Measurements from ENCODE around the gene KMT2B. TPM values are rescaled to one million over a fixed set of nuclear protein-coding genes. Genes with fewer than 3 reads are reported as not detected.
"Not testable (repeated sequence)": the region's sequence is repeated elsewhere in the genome, so short reads cannot be mapped to it uniquely, and the experiment has no call there.

The KMT2B gene
- total RNA-seq (2014; rRNA removed; shearing (Covaris generic); ENCODE audit: low replicate concordance), result 2.8 and 12.9 TPM in 2 replicates

GRCh38 chr19:35717665-35718344 is at the start of gene KMT2B:
Gene KMT2B, plus strand, starts transcription at chr19:35718003. Its CDS starts 16 bp downstream, at chr19:35718019.
- peak; percentile 99 for DNase-seq (ENCODE audit: low read depth)
- in situ Hi-C loops (cut with HindIII; ENCODE audit: low pct_unique_long_range_greater_than_20kb, low sequenced_read_pairs), result no loop called here

- in situ Hi-C loops (cut with HindIII; ENCODE audit: low pct_unique_long_range_greater_than_20kb, low sequenced_read_pairs), result no loop called here
- no peak for DNase-seq (ENCODE audit: low read depth)
Observed at GRCh38 chr19:35669566-35669965, 48.2 kb upstream of the KMT2B start.

GRCh38 chr19:35669974-35670373 is 47.8 kb upstream of the KMT2B start:
- in situ Hi-C loops (cut with HindIII; ENCODE audit: low pct_unique_long_range_greater_than_20kb, low sequenced_read_pairs), result no loop called here

GRCh38 chr19:35670686-35671085 is 47.1 kb upstream of the KMT2B start:
- in situ Hi-C loops (cut with HindIII; ENCODE audit: low pct_unique_long_range_greater_than_20kb, low sequenced_read_pairs), result no loop called here
- no peak for DNase-seq (ENCODE audit: low read depth)

More at GRCh38 chr19:35669974-35670373, 47.8 kb upstream of the KMT2B start:
- DNase-seq (ENCODE audit: low read depth), result no peak

- no peak for DNase-seq (ENCODE audit: low read depth)
- in situ Hi-C loops (cut with HindIII; ENCODE audit: low pct_unique_long_range_greater_than_20kb, low sequenced_read_pairs), result no loop called here
Observed at GRCh38 chr19:35671818-35672217, 46.0 kb upstream of the KMT2B start.

- in situ Hi-C loops (cut with HindIII; ENCODE audit: low pct_unique_long_range_greater_than_20kb, low sequenced_read_pairs), result no loop called here
- peak; percentile 87 for DNase-seq (ENCODE audit: low read depth)
Observed at GRCh38 chr19:35673121-35673804, 44.5 kb upstream of the KMT2B start.

GRCh38 chr19:35675589-35676140 is 42.1 kb upstream of the KMT2B start:
- DNase-seq (ENCODE audit: low read depth), result no peak
- in situ Hi-C loops (cut with HindIII; ENCODE audit: low pct_unique_long_range_greater_than_20kb, low sequenced_read_pairs), result no loop called here

- DNase-seq (ENCODE audit: low read depth), result peak; percentile 27
- in situ Hi-C loops (cut with HindIII; ENCODE audit: low pct_unique_long_range_greater_than_20kb, low sequenced_read_pairs), result no loop called here
Observed at GRCh38 chr19:35689836-35690235, 28.0 kb upstream of the KMT2B start.

GRCh38 chr19:35691106-35691505 is 26.7 kb upstream of the KMT2B start:
- DNase-seq (ENCODE audit: low read depth); in situ Hi-C loops (cut with HindIII; ENCODE audit: low pct_unique_long_range_greater_than_20kb, low sequenced_read_pairs): not testable (repeated sequence)

- no peak for DNase-seq (ENCODE audit: low read depth)
- in situ Hi-C loops (cut with HindIII; ENCODE audit: low pct_unique_long_range_greater_than_20kb, low sequenced_read_pairs), result no loop called here
Observed at GRCh38 chr19:35692010-35692409, 25.8 kb upstream of the KMT2B start.

- in situ Hi-C loops (cut with HindIII; ENCODE audit: low pct_unique_long_range_greater_than_20kb, low sequenced_read_pairs), result no loop called here
- DNase-seq (ENCODE audit: low read depth), result no peak
Observed at GRCh38 chr19:35693422-35693821, 24.4 kb upstream of the KMT2B start.

- peak; percentile 65 for DNase-seq (ENCODE audit: low read depth)
- in situ Hi-C loops (cut with HindIII; ENCODE audit: low pct_unique_long_range_greater_than_20kb, low sequenced_read_pairs), result no loop called here
Observed at GRCh38 chr19:35693835-35694599, 23.8 kb upstream of the KMT2B start.

- no peak for DNase-seq (ENCODE audit: low read depth)
- in situ Hi-C loops (cut with HindIII; ENCODE audit: low pct_unique_long_range_greater_than_20kb, low sequenced_read_pairs), result no loop called here
Observed at GRCh38 chr19:35695895-35696422, 21.8 kb upstream of the KMT2B start.

GRCh38 chr19:35696835-35697234 is 21.0 kb upstream of the KMT2B start:
- no peak for DNase-seq (ENCODE audit: low read depth)
- in situ Hi-C loops (cut with HindIII; ENCODE audit: low pct_unique_long_range_greater_than_20kb, low sequenced_read_pairs), result no loop called here

- DNase-seq (ENCODE audit: low read depth), result peak; percentile 96
- in situ Hi-C loops (cut with HindIII; ENCODE audit: low pct_unique_long_range_greater_than_20kb, low sequenced_read_pairs), result no loop called here
Observed at GRCh38 chr19:35702223-35703012, 15.4 kb upstream of the KMT2B start.

- in situ Hi-C loops (cut with HindIII; ENCODE audit: low pct_unique_long_range_greater_than_20kb, low sequenced_read_pairs), result no loop called here
- no peak for DNase-seq (ENCODE audit: low read depth)
Observed at GRCh38 chr19:35703343-35703742, 14.5 kb upstream of the KMT2B start.

GRCh38 chr19:35704218-35704617 is 13.6 kb upstream of the KMT2B start, which contains the start of gene ZBTB32:
Gene ZBTB32, plus strand, starts transcription at chr19:35704558. Its CDS starts 10,069 bp downstream, at chr19:35714627.
- DNase-seq (ENCODE audit: low read depth), result no peak
- in situ Hi-C loops (cut with HindIII; ENCODE audit: low pct_unique_long_range_greater_than_20kb, low sequenced_read_pairs), result no loop called here

- in situ Hi-C loops (cut with HindIII; ENCODE audit: low pct_unique_long_range_greater_than_20kb, low sequenced_read_pairs), result no loop called here
- no peak for DNase-seq (ENCODE audit: low read depth)
Observed at GRCh38 chr19:35708391-35708790, 9.4 kb upstream of the KMT2B start.
